K562 (cell line): Measurements from ENCODE around the gene APLNR. TPM values are rescaled to one million over a fixed set of nuclear protein-coding genes. Genes with fewer than 3 reads are reported as not detected.

ENCODE experiments used
- ATAC-seq: fragments of 200-7000 bp; cut with Tn5 transposase; 3 replicates; pipeline ENCODE4 v1.9.1; 2020; ENCODE audit warnings: moderate library complexity
- BruUV-seq: library from RNA; stranded (reverse); fragments of 400-500 nt; replicated peaks from 2 replicates; lab custom pipeline; 2021; lab: Mats Ljungman, UMichigan
- CTCF ChIA-PET: fragments of 300-600 bp; formaldehyde crosslinking; extraction: SDS; loops from one replicate; lab custom pipeline; 2021; ENCODE audit warnings: low intra/inter-chr PET ratio; lab: Yijun Ruan, JAX
- POLR2A ChIA-PET: fragments of 300-600, 350-650 bp; sonication (Branson Sonifier 250); formaldehyde crosslinking; extraction: SDS; loops from one replicate; lab custom pipeline; 2021; ENCODE audit warnings: antibody characterized with exemption, inconsistent platforms; lab: Yijun Ruan, JAX
- DNase-seq, 4 experiments: peaks; one replicate each; pipeline versions ENCODE4 v3.0.0 to v3.0.0-alpha.2; 2011 to 2018; ENCODE audit warnings: low spot score in 3 of 4, mixed read lengths in 3 of 4; ENCODE audit errors: extremely low read depth in 1 of 4
- FAIRE-seq: peaks from 2 replicates; lab custom pipeline; 2011; peaks lifted over from hg19 to GRCh38; lab: Jason Lieb, UNC
- H2AFZ ChIP-seq: 2 replicates; pipeline ENCODE4 v1.6.0; 2011; ENCODE audit warnings: low read depth, low read length, control low read depth, inconsistent platforms
- H3K27ac ChIP-seq: fragments of 200-600 bp; 3 replicates; pipeline ENCODE4 v1.8.0; 2011; ENCODE audit warnings: low read depth, mild to moderate bottlenecking, control low read depth, inconsistent platforms, low read length, moderate library complexity, mixed read lengths; ENCODE audit errors: extremely low read depth
- H3K27me3 ChIP-seq, 2 experiments: fragments of 300-600 bp in 1 of 2; 2 replicates in 1 of 2; 3 replicates in 1 of 2; pipeline versions ENCODE4 v1.6.0 to v1.8.0; 2011; ENCODE audit warnings: inconsistent platforms in 2 of 2, low read length in 2 of 2, mild to moderate bottlenecking in 1 of 2, mixed read lengths in 1 of 2, moderate library complexity in 1 of 2; ENCODE audit not compliant: control insufficient read depth in 2 of 2, insufficient read depth in 2 of 2
- H3K36me3 ChIP-seq: fragments of 300-600 bp; 3 replicates; pipeline ENCODE4 v1.8.0; 2011; ENCODE audit warnings: mild to moderate bottlenecking, low read length, inconsistent platforms; ENCODE audit not compliant: control insufficient read depth, insufficient read depth
- H3K4me1 ChIP-seq, 2 experiments: fragments of 200-600 bp in 1 of 2; replicated peaks in 1 of 2; 2 replicates in 1 of 2; 3 replicates in 1 of 2; pipeline versions ENCODE4 v1.5.1 to v1.8.0; 2011; ENCODE audit warnings: inconsistent platforms in 2 of 2, low read length in 2 of 2, mild to moderate bottlenecking in 1 of 2, mixed read lengths in 1 of 2, moderate library complexity in 1 of 2; ENCODE audit not compliant: control insufficient read depth in 2 of 2, insufficient read depth in 2 of 2
- H3K4me2 ChIP-seq: 2 replicates; pipeline ENCODE4 v1.6.1; 2011; ENCODE audit warnings: low read length, control low read depth, inconsistent platforms, mixed read lengths; ENCODE audit not compliant: insufficient read depth
- H3K4me3 ChIP-seq: fragments of 200-600 bp; sonication (generic), shearing (Covaris generic); 2 replicates; pipeline ENCODE4 v1.5.1; 2016; ENCODE audit warnings: control low read depth, inconsistent platforms
- H3K79me2 ChIP-seq: fragments of 200-600 bp; 3 replicates; pipeline ENCODE4 v1.8.0; 2011; ENCODE audit warnings: low read length, inconsistent platforms; ENCODE audit not compliant: control insufficient read depth, insufficient read depth
- H3K9ac ChIP-seq, 2 experiments: 2 replicates each; pipeline versions ENCODE4 v1.6.0 to v1.6.1; 2011; ENCODE audit warnings: low read depth in 2 of 2, low read length in 2 of 2, control low read depth in 1 of 2, inconsistent platforms in 1 of 2, mild to moderate bottlenecking in 1 of 2, mixed read lengths in 1 of 2; ENCODE audit not compliant: insufficient read depth in 1 of 2
- H3K9me1 ChIP-seq: one replicate; pipeline ENCODE4 v1.6.0; 2011; ENCODE audit warnings: inconsistent platforms, mild to moderate bottlenecking, low read length, moderate library complexity; ENCODE audit not compliant: control insufficient read depth, insufficient read depth
- H3K9me3 ChIP-seq: replicated peaks from 2 replicates; pipeline ENCODE4 v1.5.1; 2011; ENCODE audit warnings: low read depth, low read length, inconsistent platforms; ENCODE audit not compliant: control insufficient read depth, insufficient read depth
- H4K20me1 ChIP-seq: replicated peaks from 2 replicates; pipeline ENCODE4 v1.6.1; 2011; ENCODE audit warnings: low read length, inconsistent platforms, mixed read lengths; ENCODE audit not compliant: control insufficient read depth, insufficient read depth
- CREBBP ChIP-seq: IDR thresholded peaks from one replicate; pipeline ENCODE4 v1.6.1; 2012; ENCODE audit warnings: low read depth, mild to moderate bottlenecking, control low read depth, inconsistent platforms, low read length
- MEIS2 ChIP-seq: fragments of 450-650 bp; IDR thresholded peaks from 2 replicates; pipeline ENCODE4 v1.6.1; 2014; ENCODE audit warnings: mild to moderate bottlenecking; ENCODE audit not compliant: partially characterized antibody
- TRIM28 ChIP-seq: fragments of 450-650 bp; IDR thresholded peaks from 2 replicates; pipeline ENCODE4 v1.6.1; 2017
- ZBTB1 ChIP-seq: sonication (generic); formaldehyde crosslinking; IDR thresholded peaks from 2 replicates; pipeline ENCODE4 v1.8.1; 2023; ENCODE audit warnings: missing genetic modification reagents, low read depth, mild to moderate bottlenecking, borderline replicate concordance
- ZFP36 ChIP-seq: fragments of 150-350 bp; IDR thresholded peaks from 2 replicates; pipeline ENCODE4 v1.6.1; 2018; ENCODE audit warnings: low read length, low read depth; ENCODE audit not compliant: partially characterized antibody
- WGBS: fragments of 100-300 bp; shearing (Covaris generic); methylation state at CpG from one replicate; pipeline ENCODE4 v1.1.6; 2016; ENCODE audit warnings: low coverage, mixed read lengths; ENCODE audit not compliant: insufficient coverage; ENCODE audit errors: missing lambda C conversion rate; 5-methylcytosine and 5-hydroxymethylcytosine counted together
- in situ Hi-C: fragments of 300-500 bp; cut with MboI; formaldehyde crosslinking; loops from 4 replicates; pipeline ENCODE4 v1.15.0; 2018; ENCODE audit warnings: inconsistent platforms, mixed read lengths
- intact Hi-C: fragments of 100-400 bp; cut with micrococcal nuclease; formaldehyde crosslinking; loops from 2 replicates; pipeline ENCODE4 v1.14.2; 2022
- polyA plus RNA-seq, 8 experiments: library from polyadenylated mRNA; depleted of rRNA in 4 of 8; stranded (reverse) in 5 of 8; unstranded in 3 of 8; fragments of >200 nt; fragmentation: Nextera tagmentation in 2 of 8; fragmentation: Illumina TruSeq in 1 of 8; extraction: Ambion mirVana in 2 of 8; extraction: Trizol in 1 of 8; gene quantifications; 2 replicates each; pipeline versions ENCODE4 v1.2.1 to v1.2.3, GENCODE V29; 2011 to 2014; ENCODE audit warnings: inconsistent platforms in 1 of 8, missing spikeins in 1 of 8
- total RNA-seq, 7 experiments: library from RNA; depleted of rRNA in 6 of 7; stranded (reverse); fragments of >200 nt in 6 of 7; fragmentation: Illumina TruSeq in 2 of 7; extraction: Trizol in 2 of 7; gene quantifications; 2 replicates each; pipeline versions ENCODE4 v1.2.1 to v1.2.3, GENCODE V29; 2011 to 2021; ENCODE audit warnings: low replicate concordance in 1 of 7
- TF ChIP-seq, protein P1 (sequence below), 3 experiments: IDR thresholded peaks in 2 of 3; conservative IDR thresholded peaks in 1 of 3; 2 replicates each; pipeline ENCODE4 v1.5.1; 2011 to 2012; ENCODE audit warnings: low read length in 3 of 3, mild to moderate bottlenecking in 3 of 3, control low read depth in 2 of 3, improper control_type of control experiment in 1 of 3, inconsistent platforms in 1 of 3, low read depth in 1 of 3, mixed read lengths in 1 of 3, moderate library complexity in 1 of 3; ENCODE audit not compliant: insufficient read depth in 2 of 3
- TF ChIP-seq, protein P2 (sequence below): fragments of 450-650 bp; IDR thresholded peaks from 2 replicates; pipeline ENCODE4 v1.6.1; 2016; ENCODE audit warnings: mild to moderate bottlenecking

The APLNR gene
- total and polyA plus RNA-seq, 9 of the 15 experiments (the other 6 are each of a cell fraction or from before 2014, with no cell fraction given), result 0.15 to 2.0 (median 0.65) TPM

DNA sequence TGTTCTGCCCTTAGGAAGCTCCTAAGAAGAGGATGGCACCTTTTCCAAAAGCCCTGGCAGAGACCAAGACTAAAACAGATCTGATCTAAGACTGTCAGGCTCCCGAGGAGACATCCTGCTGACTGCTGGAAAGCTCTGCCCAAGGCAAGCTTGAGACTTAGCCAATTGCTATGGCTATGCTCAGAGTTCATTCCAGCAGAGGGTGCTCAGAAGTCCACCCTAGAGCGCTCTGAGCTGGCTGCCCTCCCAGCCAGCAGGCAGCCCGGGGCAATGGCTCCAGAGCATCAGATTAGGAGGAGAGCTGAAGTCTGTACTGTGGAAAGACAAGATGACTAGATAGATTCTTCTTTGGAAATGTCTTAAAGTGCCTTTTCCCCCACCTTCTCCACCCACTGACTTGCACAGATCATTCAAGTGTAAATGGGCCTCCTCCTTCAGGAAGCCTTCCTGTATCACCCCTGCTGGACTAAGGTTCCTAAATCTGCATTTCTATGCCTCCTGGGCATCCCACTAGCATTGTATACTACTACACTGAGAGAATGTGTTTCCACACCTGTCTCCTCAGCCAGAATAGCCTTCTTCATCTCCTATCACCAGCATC, 31.9 kb downstream of the APLNR start:
- Histone ChIP-seq H2AFZ (no peak overlapping the region), H3K4me3 (no peak overlapping the region), H3K9me1 (no peaks in the 10 kb centered on the region), H3K4me2 (no peak overlapping the region), H3K79me2 (no peaks in the 10 kb centered on the region), H4K20me1 (no peaks in the 10 kb centered on the region), H3K36me3 (no peaks in the 10 kb centered on the region), H3K9ac (no peak overlapping the region), H3K9me3 (no peaks in the 10 kb centered on the region), H3K27me3 (peaks cover 19 to 42% of the 10 kb centered on the region in 2 experiments), H3K4me1 (no peaks in the 10 kb centered on the region), H3K27ac (no peak overlapping the region)
- BruUV-seq, result no TSS peak
- TF ChIP-seq, protein P1, sequence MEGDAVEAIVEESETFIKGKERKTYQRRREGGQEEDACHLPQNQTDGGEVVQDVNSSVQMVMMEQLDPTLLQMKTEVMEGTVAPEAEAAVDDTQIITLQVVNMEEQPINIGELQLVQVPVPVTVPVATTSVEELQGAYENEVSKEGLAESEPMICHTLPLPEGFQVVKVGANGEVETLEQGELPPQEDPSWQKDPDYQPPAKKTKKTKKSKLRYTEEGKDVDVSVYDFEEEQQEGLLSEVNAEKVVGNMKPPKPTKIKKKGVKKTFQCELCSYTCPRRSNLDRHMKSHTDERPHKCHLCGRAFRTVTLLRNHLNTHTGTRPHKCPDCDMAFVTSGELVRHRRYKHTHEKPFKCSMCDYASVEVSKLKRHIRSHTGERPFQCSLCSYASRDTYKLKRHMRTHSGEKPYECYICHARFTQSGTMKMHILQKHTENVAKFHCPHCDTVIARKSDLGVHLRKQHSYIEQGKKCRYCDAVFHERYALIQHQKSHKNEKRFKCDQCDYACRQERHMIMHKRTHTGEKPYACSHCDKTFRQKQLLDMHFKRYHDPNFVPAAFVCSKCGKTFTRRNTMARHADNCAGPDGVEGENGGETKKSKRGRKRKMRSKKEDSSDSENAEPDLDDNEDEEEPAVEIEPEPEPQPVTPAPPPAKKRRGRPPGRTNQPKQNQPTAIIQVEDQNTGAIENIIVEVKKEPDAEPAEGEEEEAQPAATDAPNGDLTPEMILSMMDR (IDR thresholded peaks at IDR 0.05 in 2 of 3, conservative IDR thresholded peaks at IDR 0.05 in 1 of 3; ENCODE audit: insufficient read depth in 2 of 3, low read depth in 1 of 3, low read length in 3 of 3), result 0 out of 6 replicates have a peak, but pooled peaks of 1 of the 3 experiments have one; percentile 6
- TF ChIP-seq, protein P2, sequence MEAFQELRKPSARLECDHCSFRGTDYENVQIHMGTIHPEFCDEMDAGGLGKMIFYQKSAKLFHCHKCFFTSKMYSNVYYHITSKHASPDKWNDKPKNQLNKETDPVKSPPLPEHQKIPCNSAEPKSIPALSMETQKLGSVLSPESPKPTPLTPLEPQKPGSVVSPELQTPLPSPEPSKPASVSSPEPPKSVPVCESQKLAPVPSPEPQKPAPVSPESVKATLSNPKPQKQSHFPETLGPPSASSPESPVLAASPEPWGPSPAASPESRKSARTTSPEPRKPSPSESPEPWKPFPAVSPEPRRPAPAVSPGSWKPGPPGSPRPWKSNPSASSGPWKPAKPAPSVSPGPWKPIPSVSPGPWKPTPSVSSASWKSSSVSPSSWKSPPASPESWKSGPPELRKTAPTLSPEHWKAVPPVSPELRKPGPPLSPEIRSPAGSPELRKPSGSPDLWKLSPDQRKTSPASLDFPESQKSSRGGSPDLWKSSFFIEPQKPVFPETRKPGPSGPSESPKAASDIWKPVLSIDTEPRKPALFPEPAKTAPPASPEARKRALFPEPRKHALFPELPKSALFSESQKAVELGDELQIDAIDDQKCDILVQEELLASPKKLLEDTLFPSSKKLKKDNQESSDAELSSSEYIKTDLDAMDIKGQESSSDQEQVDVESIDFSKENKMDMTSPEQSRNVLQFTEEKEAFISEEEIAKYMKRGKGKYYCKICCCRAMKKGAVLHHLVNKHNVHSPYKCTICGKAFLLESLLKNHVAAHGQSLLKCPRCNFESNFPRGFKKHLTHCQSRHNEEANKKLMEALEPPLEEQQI, result no peak
- TF ChIP-seq CREBBP (no peak), ZBTB1 (CRISPR knock-in tag) (no peak), MEIS2 (no peak), ZFP36 (peak; percentile 76), TRIM28 (no peak)
- in situ Hi-C loops, result no loop called here
- ChIA-PET POLR2A (interaction anchor here (0.8 to 1.2 kb wide), 2 partner anchors 8 to 16 kb away, joined by 4 read pairs; no protein-coding TSS in a partner anchor), CTCF (no interaction called here)
- intact Hi-C loops, result no loop called here
- WGBS, result 6% methylated on average over 3 of the region's 3 CpGs
- FAIRE-seq (no peak), ATAC-seq (peak; percentile 68), DNase-seq (no peak)
